ENCODE measurements around the gene ZNF668. TPM values are rescaled to one million over a fixed set of nuclear protein-coding genes. Genes with fewer than 3 reads are reported as not detected.

The ZNF668 gene
- total and polyA plus RNA-seq, 2 donors (not counting 1 experiment from before 2014, with no cell fraction given) = 8.1 to 12.1 TPM

- Histone ChIP-seq H4K20me1 (ENCODE audit: control insufficient read depth, extremely low read depth, insufficient read depth, low read length) (no peaks in the 10 kb centered on the region), H3K27ac (ENCODE audit: insufficient read depth, low read length) (no peak overlapping the region), H3K79me2 (ENCODE audit: control insufficient read depth, insufficient read depth, low read length) (peaks cover 9% of the 10 kb centered on the region), H3K36me3 (ENCODE audit: control insufficient read depth, insufficient read depth, low read length) (peaks cover 35% of the 10 kb centered on the region), H3K4me2 (ENCODE audit: extremely low read depth, insufficient read depth, low read length) (no peak overlapping the region), H3K4me1 (ENCODE audit: control insufficient read depth, extremely low read depth, insufficient read depth, low read length) (no peaks in the 10 kb centered on the region), H2AFZ (ENCODE audit: low read length) (no peak overlapping the region), H3K4me3 (replicated peaks in 1 of 4; ENCODE audit: control extremely low read depth in 1 of 4, insufficient read depth in 1 of 4, low read depth in 3 of 4, low read length in 4 of 4) (no peak overlapping the region), H3K27me3 (ENCODE audit: control insufficient read depth, insufficient read depth, low read length) (no peaks in the 10 kb centered on the region), H3K9me3 (ENCODE audit: control insufficient read depth, insufficient read depth, low read depth, low read length) (no peaks in the 10 kb centered on the region), H3K9ac (ENCODE audit: insufficient read depth, low read length) (no peak overlapping the region)
- TF ChIP-seq CTCF (conservative IDR thresholded peaks at IDR 0.05 in 1 of 2, IDR thresholded peaks at IDR 0.05 in 1 of 2; ENCODE audit: low read depth in 1 of 2, low read length in 2 of 2) (no peak), EZH2 (IDR thresholded peaks at IDR 0.05; ENCODE audit: low read length, missing control alignments) (no peak)
- DNase-seq (ENCODE audit: low read depth in 2 of 2) = no peak
These were observed 9.0 kb upstream of the ZNF668 start for GRCh38 chr16:31083081-31083480.

- no peak overlapping the region for H3K4me3 ChIP-seq (replicated peaks in 1 of 4; ENCODE audit: control extremely low read depth in 1 of 4, insufficient read depth in 1 of 4, low read depth in 3 of 4, low read length in 4 of 4)
- no peaks in the 10 kb centered on the region for H4K20me1 ChIP-seq (ENCODE audit: control insufficient read depth, extremely low read depth, insufficient read depth, low read length)
- H3K9ac ChIP-seq (ENCODE audit: insufficient read depth, low read length) = no peak overlapping the region
- H3K36me3 ChIP-seq (ENCODE audit: control insufficient read depth, insufficient read depth, low read length) = peaks cover 40% of the 10 kb centered on the region
- H2AFZ ChIP-seq (ENCODE audit: low read length) = no peak overlapping the region
- H3K4me1 ChIP-seq (ENCODE audit: control insufficient read depth, extremely low read depth, insufficient read depth, low read length) = no peaks in the 10 kb centered on the region
- DNase-seq (ENCODE audit: low read depth in 2 of 2) = no peak
- H3K27me3 ChIP-seq (ENCODE audit: control insufficient read depth, insufficient read depth, low read length) = no peaks in the 10 kb centered on the region
- no peak overlapping the region for H3K4me2 ChIP-seq (ENCODE audit: extremely low read depth, insufficient read depth, low read length)
- no peak overlapping the region for H3K27ac ChIP-seq (ENCODE audit: insufficient read depth, low read length)
- H3K79me2 ChIP-seq (ENCODE audit: control insufficient read depth, insufficient read depth, low read length) = peaks cover 15% of the 10 kb centered on the region
- no peak for TF ChIP-seq EZH2 (IDR thresholded peaks at IDR 0.05; ENCODE audit: low read length, missing control alignments)
- no peak for TF ChIP-seq CTCF (conservative IDR thresholded peaks at IDR 0.05 in 1 of 2, IDR thresholded peaks at IDR 0.05 in 1 of 2; ENCODE audit: low read depth in 1 of 2, low read length in 2 of 2)
- H3K9me3 ChIP-seq (ENCODE audit: control insufficient read depth, insufficient read depth, low read depth, low read length) = no peaks in the 10 kb centered on the region
These were observed 8.5 kb upstream of the ZNF668 start for GRCh38 chr16:31082368-31083045.

- no peaks in the 10 kb centered on the region for H3K9me3 ChIP-seq (ENCODE audit: control insufficient read depth, insufficient read depth, low read depth, low read length)
- H3K27me3 ChIP-seq (ENCODE audit: control insufficient read depth, insufficient read depth, low read length) = no peaks in the 10 kb centered on the region
- no peak overlapping the region for H2AFZ ChIP-seq (ENCODE audit: low read length)
- no peak overlapping the region for H3K4me3 ChIP-seq (replicated peaks in 1 of 4; ENCODE audit: control extremely low read depth in 1 of 4, insufficient read depth in 1 of 4, low read depth in 3 of 4, low read length in 4 of 4)
- no peaks in the 10 kb centered on the region for H3K4me1 ChIP-seq (ENCODE audit: control insufficient read depth, extremely low read depth, insufficient read depth, low read length)
- no peaks in the 10 kb centered on the region for H4K20me1 ChIP-seq (ENCODE audit: control insufficient read depth, extremely low read depth, insufficient read depth, low read length)
- H3K36me3 ChIP-seq (ENCODE audit: control insufficient read depth, insufficient read depth, low read length) = peaks cover 46% of the 10 kb centered on the region
- peaks cover 21% of the 10 kb centered on the region for H3K79me2 ChIP-seq (ENCODE audit: control insufficient read depth, insufficient read depth, low read length)
- no peak for TF ChIP-seq EZH2 (IDR thresholded peaks at IDR 0.05; ENCODE audit: low read length, missing control alignments)
- H3K27ac ChIP-seq (ENCODE audit: insufficient read depth, low read length) = no peak overlapping the region
- no peak overlapping the region for H3K9ac ChIP-seq (ENCODE audit: insufficient read depth, low read length)
- no peak overlapping the region for H3K4me2 ChIP-seq (ENCODE audit: extremely low read depth, insufficient read depth, low read length)
- no peak for DNase-seq (ENCODE audit: low read depth in 2 of 2)
These were observed 7.7 kb upstream of the ZNF668 start for GRCh38 chr16:31081428-31082351.

All from fibroblast of lung (primary cell).